GM19467 (cell line): ENCODE results near the gene ZNF319.

Experiments
- ATAC-seq: cut with Tn5 transposase; IDR thresholded peaks from one replicate; pipeline ENCODE4 v1.9.1; 2021; ENCODE audit warnings: mild to moderate bottlenecking, moderate library complexity; ENCODE audit not compliant: unreplicated experiment

The ZNF319 gene

GRCh38 chr16:57957673-57958392, 42.6 kb downstream of the ZNF319 start:
- ATAC-seq: no peak

GRCh38 chr16:57956924-57957672, 43.4 kb downstream of the ZNF319 start:
- no peak for ATAC-seq

GRCh38 chr16:57956270-57956808, 44.1 kb downstream of the ZNF319 start:
- ATAC-seq: no peak

GRCh38 chr16:57955572-57956188, 44.8 kb downstream of the ZNF319 start:
- ATAC-seq: no peak

GRCh38 chr16:57953857-57954256, 46.6 kb downstream of the ZNF319 start:
- ATAC-seq: no peak

- no peak for ATAC-seq
These were observed 47.6 kb downstream of the ZNF319 start for GRCh38 chr16:57952909-57953308.

- ATAC-seq: no peak
These were observed 49.1 kb downstream of the ZNF319 start for GRCh38 chr16:57951204-57951960.

GRCh38 chr16:57950382-57950781, 50.1 kb downstream of the ZNF319 start:
- ATAC-seq: no peak

- no peak for ATAC-seq
These were observed 50.8 kb downstream of the ZNF319 start for GRCh38 chr16:57949595-57950238.

GRCh38 chr16:57949013-57949412, 51.5 kb downstream of the ZNF319 start:
- ATAC-seq: no peak

- ATAC-seq: no peak
These were observed 52.4 kb downstream of the ZNF319 start for GRCh38 chr16:57948027-57948426.

- no peak for ATAC-seq
These were observed 53.2 kb downstream of the ZNF319 start for GRCh38 chr16:57947261-57947660.

GRCh38 chr16:57946181-57946801, 54.2 kb downstream of the ZNF319 start:
- ATAC-seq: no peak

- no peak for ATAC-seq
These were observed 54.7 kb downstream of the ZNF319 start for GRCh38 chr16:57945740-57946138.

GRCh38 chr16:57944970-57945739, 55.3 kb downstream of the ZNF319 start:
- ATAC-seq: no peak
